K562 (cell line): ENCODE results near the gene FANCC. TPM values are rescaled to one million over a fixed set of nuclear protein-coding genes. Genes with fewer than 3 reads are reported as not detected.
A peak's percentile ranks its signal among the peaks of the same experiment; 100 is the strongest.

Experiments used
- CEBPG ChIP-seq, 3 experiments: fragments of 200-800 bp in 1 of 3; sonication (Bioruptor generic) in 1 of 3; sonication (generic) in 1 of 3; formaldehyde crosslinking in 1 of 3; IDR thresholded peaks in 2 of 3; conservative IDR thresholded peaks in 1 of 3; 2 replicates each; pipeline versions ENCODE4 v1.6.1 to v1.8.0; 2016 to 2022; ENCODE audit warnings: missing compliant biosample characterization in 2 of 3, missing genetic modification characterization in 2 of 3, mild to moderate bottlenecking in 1 of 3, missing genetic modification reagents in 1 of 3
- FOSL1 ChIP-seq: fragments of 200-800 bp; sonication (Bioruptor generic); conservative IDR thresholded peaks from 2 replicates; pipeline ENCODE4 v1.6.1; 2016; ENCODE audit warnings: missing genetic modification characterization, missing compliant biosample characterization
- KAT7 ChIP-seq: sonication (generic); formaldehyde crosslinking; IDR thresholded peaks from 2 replicates; pipeline ENCODE4 v1.8.0; 2022; ENCODE audit warnings: missing genetic modification reagents, mild to moderate bottlenecking, borderline replicate concordance
- TGIF2 ChIP-seq: sonication (generic); formaldehyde crosslinking; IDR thresholded peaks from 2 replicates; pipeline ENCODE4 v1.8.1; 2022; ENCODE audit warnings: mild to moderate bottlenecking, missing genetic modification reagents, moderate library complexity
- ZNF175 ChIP-seq: fragments of 200-800 bp; sonication (Bioruptor generic); IDR thresholded peaks from 2 replicates; pipeline ENCODE4 v1.6.1; 2016; ENCODE audit warnings: low read depth, mild to moderate bottlenecking, missing genetic modification characterization, missing compliant biosample characterization
- polyA plus RNA-seq, 8 experiments: library from polyadenylated mRNA; depleted of rRNA in 4 of 8; stranded (reverse) in 5 of 8; unstranded in 3 of 8; fragments of >200 nt; fragmentation: Nextera tagmentation in 2 of 8; fragmentation: Illumina TruSeq in 1 of 8; extraction: Ambion mirVana in 2 of 8; extraction: Trizol in 1 of 8; gene quantifications; 2 replicates each; pipeline versions ENCODE4 v1.2.1 to v1.2.3, GENCODE V29; 2011 to 2014; ENCODE audit warnings: inconsistent platforms in 1 of 8, missing spikeins in 1 of 8
- total RNA-seq, 7 experiments: library from RNA; depleted of rRNA in 6 of 7; stranded (reverse); fragments of >200 nt in 6 of 7; fragmentation: Illumina TruSeq in 2 of 7; extraction: Trizol in 2 of 7; gene quantifications; 2 replicates each; pipeline versions ENCODE4 v1.2.1 to v1.2.3, GENCODE V29; 2011 to 2021; ENCODE audit warnings: low replicate concordance in 1 of 7
- TF ChIP-seq, protein P1 (sequence below), 2 experiments: fragments of 450-650 bp; formaldehyde crosslinking in 1 of 2; IDR thresholded peaks; 2 replicates each; pipeline versions ENCODE4 v1.4.0 to v1.6.1; 2014 to 2020; ENCODE audit warnings: mild to moderate bottlenecking in 2 of 2, borderline replicate concordance in 1 of 2, low read depth in 1 of 2
- TF ChIP-seq, protein P2 (sequence below), 2 experiments: fragments of 250-450 bp in 1 of 2; fragments of 450-650 bp in 1 of 2; sonication (Bioruptor Pico) in 1 of 2; IDR thresholded peaks; 2 replicates each; pipeline versions ENCODE4 v1.6.1 to v1.8.0; 2016 to 2021; ENCODE audit warnings: mild to moderate bottlenecking in 2 of 2, moderate library complexity in 2 of 2, missing compliant biosample characterization in 1 of 2, missing genetic modification characterization in 1 of 2
- TF ChIP-seq, protein P3 (sequence below): fragments of 250-450 bp; sonication (Bioruptor Pico); IDR thresholded peaks from 2 replicates; pipeline ENCODE4 v1.9.0; 2021; ENCODE audit warnings: mild to moderate bottlenecking
- TF ChIP-seq, protein P4 (sequence below), 3 experiments: IDR thresholded peaks in 2 of 3; conservative IDR thresholded peaks in 1 of 3; 2 replicates each; pipeline ENCODE4 v1.5.1; 2011 to 2012; ENCODE audit warnings: low read length in 3 of 3, mild to moderate bottlenecking in 3 of 3, control low read depth in 2 of 3, improper control_type of control experiment in 1 of 3, inconsistent platforms in 1 of 3, low read depth in 1 of 3, mixed read lengths in 1 of 3, moderate library complexity in 1 of 3; ENCODE audit not compliant: insufficient read depth in 2 of 3
- TF ChIP-seq, protein P5 (sequence below): fragments of 250-450 bp; sonication (Bioruptor Pico); IDR thresholded peaks from 2 replicates; pipeline ENCODE4 v1.4.0; 2020
- TF ChIP-seq, protein P6 (sequence below), 3 experiments: fragments of 200-800 bp in 1 of 3; sonication (Bioruptor generic) in 1 of 3; sonication (generic) in 1 of 3; formaldehyde crosslinking in 1 of 3; IDR thresholded peaks; 2 replicates each; pipeline versions ENCODE4 v1.6.1 to v1.8.0; 2016 to 2022; ENCODE audit warnings: mild to moderate bottlenecking in 2 of 3, missing compliant biosample characterization in 2 of 3, missing genetic modification characterization in 2 of 3, missing genetic modification reagents in 1 of 3

Gene FANCC
- total and polyA plus RNA-seq, 9 of the 15 experiments (the other 6 are each of a cell fraction or from before 2014, with no cell fraction given) = 4.6 to 18.4 (median 14.2) TPM

DNA sequence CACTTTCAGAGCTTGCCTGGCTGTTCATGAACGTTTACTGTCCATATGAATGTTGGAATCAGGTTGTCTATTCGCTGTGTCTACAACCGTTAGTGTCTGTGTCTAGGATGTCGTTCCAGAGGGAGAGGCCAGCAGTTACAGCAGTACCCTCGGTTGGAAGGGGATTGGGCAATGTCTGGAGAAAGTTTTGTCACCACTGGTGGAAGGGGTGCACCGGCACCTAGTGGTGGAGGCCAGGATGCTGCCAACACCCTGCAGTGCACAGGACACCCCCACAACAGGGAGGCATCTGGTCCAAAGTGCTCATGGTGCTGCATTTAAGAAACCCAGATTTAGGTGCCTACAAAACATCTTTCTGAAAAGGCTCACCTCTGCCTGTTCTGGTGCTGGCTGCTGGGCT, 220.7 kb downstream of the FANCC start (continued):
- TF ChIP-seq, protein P1, sequence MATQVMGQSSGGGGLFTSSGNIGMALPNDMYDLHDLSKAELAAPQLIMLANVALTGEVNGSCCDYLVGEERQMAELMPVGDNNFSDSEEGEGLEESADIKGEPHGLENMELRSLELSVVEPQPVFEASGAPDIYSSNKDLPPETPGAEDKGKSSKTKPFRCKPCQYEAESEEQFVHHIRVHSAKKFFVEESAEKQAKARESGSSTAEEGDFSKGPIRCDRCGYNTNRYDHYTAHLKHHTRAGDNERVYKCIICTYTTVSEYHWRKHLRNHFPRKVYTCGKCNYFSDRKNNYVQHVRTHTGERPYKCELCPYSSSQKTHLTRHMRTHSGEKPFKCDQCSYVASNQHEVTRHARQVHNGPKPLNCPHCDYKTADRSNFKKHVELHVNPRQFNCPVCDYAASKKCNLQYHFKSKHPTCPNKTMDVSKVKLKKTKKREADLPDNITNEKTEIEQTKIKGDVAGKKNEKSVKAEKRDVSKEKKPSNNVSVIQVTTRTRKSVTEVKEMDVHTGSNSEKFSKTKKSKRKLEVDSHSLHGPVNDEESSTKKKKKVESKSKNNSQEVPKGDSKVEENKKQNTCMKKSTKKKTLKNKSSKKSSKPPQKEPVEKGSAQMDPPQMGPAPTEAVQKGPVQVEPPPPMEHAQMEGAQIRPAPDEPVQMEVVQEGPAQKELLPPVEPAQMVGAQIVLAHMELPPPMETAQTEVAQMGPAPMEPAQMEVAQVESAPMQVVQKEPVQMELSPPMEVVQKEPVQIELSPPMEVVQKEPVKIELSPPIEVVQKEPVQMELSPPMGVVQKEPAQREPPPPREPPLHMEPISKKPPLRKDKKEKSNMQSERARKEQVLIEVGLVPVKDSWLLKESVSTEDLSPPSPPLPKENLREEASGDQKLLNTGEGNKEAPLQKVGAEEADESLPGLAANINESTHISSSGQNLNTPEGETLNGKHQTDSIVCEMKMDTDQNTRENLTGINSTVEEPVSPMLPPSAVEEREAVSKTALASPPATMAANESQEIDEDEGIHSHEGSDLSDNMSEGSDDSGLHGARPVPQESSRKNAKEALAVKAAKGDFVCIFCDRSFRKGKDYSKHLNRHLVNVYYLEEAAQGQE (IDR thresholded peaks at IDR 0.05; ENCODE audit: borderline replicate concordance) = 0 out of 2 replicates have a peak, but pooled peaks have one; percentile 18
- TF ChIP-seq, protein P1 (CRISPR knock-in tag; IDR thresholded peaks at IDR 0.05; ENCODE audit: low read depth) = no peak
- TF ChIP-seq, protein P2, sequence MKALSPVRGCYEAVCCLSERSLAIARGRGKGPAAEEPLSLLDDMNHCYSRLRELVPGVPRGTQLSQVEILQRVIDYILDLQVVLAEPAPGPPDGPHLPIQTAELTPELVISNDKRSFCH (CRISPR knock-in tag; IDR thresholded peaks at IDR 0.05) = no peak
- TF ChIP-seq, protein P2 (tag; IDR thresholded peaks at IDR 0.05) = no peak
- TF ChIP-seq KAT7 (CRISPR knock-in tag) (no peak), CEBPG (CRISPR knock-in tag; IDR thresholded peaks at IDR 0.05) (peak; percentile 43; the same call in 1 of the 2 replicates), CEBPG (tag; conservative IDR thresholded peaks at IDR 0.05 in 1 of 2, IDR thresholded peaks at IDR 0.05 in 1 of 2) (0 out of 4 replicates have a peak, but pooled peaks of 1 of the 2 experiments have one; percentile 24), TGIF2 (CRISPR knock-in tag) (no peak), ZNF175 (CRISPR knock-in tag) (no peak), FOSL1 (no peak)
- TF ChIP-seq, protein P3, sequence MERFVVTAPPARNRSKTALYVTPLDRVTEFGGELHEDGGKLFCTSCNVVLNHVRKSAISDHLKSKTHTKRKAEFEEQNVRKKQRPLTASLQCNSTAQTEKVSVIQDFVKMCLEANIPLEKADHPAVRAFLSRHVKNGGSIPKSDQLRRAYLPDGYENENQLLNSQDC (CRISPR knock-in tag) = no peak
- TF ChIP-seq, protein P4, sequence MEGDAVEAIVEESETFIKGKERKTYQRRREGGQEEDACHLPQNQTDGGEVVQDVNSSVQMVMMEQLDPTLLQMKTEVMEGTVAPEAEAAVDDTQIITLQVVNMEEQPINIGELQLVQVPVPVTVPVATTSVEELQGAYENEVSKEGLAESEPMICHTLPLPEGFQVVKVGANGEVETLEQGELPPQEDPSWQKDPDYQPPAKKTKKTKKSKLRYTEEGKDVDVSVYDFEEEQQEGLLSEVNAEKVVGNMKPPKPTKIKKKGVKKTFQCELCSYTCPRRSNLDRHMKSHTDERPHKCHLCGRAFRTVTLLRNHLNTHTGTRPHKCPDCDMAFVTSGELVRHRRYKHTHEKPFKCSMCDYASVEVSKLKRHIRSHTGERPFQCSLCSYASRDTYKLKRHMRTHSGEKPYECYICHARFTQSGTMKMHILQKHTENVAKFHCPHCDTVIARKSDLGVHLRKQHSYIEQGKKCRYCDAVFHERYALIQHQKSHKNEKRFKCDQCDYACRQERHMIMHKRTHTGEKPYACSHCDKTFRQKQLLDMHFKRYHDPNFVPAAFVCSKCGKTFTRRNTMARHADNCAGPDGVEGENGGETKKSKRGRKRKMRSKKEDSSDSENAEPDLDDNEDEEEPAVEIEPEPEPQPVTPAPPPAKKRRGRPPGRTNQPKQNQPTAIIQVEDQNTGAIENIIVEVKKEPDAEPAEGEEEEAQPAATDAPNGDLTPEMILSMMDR (IDR thresholded peaks at IDR 0.05 in 2 of 3, conservative IDR thresholded peaks at IDR 0.05 in 1 of 3; ENCODE audit: insufficient read depth in 2 of 3, low read depth in 1 of 3, low read length in 3 of 3) = peak in 2 of 3 experiments; percentile 32 to 38; a peak in 4 of 6 replicates
- TF ChIP-seq, protein P5, sequence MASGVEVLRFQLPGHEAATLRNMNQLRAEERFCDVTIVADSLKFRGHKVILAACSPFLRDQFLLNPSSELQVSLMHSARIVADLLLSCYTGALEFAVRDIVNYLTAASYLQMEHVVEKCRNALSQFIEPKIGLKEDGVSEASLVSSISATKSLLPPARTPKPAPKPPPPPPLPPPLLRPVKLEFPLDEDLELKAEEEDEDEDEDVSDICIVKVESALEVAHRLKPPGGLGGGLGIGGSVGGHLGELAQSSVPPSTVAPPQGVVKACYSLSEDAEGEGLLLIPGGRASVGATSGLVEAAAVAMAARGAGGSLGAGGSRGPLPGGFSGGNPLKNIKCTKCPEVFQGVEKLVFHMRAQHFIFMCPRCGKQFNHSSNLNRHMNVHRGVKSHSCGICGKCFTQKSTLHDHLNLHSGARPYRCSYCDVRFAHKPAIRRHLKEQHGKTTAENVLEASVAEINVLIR = no peak
- TF ChIP-seq, protein P6, sequence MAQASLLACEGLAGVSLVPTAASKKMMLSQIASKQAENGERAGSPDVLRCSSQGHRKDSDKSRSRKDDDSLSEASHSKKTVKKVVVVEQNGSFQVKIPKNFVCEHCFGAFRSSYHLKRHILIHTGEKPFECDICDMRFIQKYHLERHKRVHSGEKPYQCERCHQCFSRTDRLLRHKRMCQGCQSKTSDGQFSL (CRISPR knock-in tag; IDR thresholded peaks at IDR 0.05) = 0 out of 2 replicates have a peak, but pooled peaks have one; percentile 56
- TF ChIP-seq, protein P6 (tag; IDR thresholded peaks at IDR 0.05) = no peak
